Measurements from ENCODE around the gene WWP2.

DNA sequence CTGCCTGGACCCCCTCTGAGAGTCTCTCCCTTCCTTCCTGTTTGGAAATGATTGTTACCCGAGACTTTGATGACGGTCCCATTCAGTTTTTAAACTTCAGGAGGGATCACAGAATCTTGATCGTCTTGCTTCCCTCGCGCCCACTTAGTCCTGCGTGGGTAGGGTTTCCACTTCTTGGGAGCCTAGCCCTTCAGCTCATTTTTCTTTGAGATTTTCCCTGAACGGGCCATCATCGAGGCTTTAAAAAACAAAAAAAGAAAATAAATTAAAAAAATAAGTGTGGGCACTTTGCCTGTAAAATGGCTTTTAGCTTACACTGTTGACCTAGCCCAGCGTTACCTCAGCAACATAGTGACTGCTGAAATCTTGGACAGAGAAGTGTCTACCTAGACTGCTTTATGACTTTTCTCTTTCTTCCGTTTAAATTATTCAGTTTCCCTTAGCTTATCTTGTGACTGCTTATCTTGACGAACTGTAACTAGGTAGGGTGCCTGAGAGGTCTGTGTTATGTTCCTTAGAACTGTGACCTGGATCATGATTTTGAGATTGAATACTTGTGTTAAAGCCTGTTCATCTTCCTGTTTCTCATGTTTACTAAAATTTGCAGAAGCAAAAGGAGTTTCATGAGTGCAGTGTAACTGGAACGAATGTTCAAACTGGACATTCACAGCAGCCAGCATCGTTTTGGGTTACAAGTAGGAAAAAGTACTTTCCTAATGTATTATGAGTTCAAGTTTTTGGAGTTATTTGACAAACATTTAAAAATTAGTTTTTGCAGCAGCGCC lies 874 bp downstream of the WWP2 start:
- TF ChIP-seq, protein P1, sequence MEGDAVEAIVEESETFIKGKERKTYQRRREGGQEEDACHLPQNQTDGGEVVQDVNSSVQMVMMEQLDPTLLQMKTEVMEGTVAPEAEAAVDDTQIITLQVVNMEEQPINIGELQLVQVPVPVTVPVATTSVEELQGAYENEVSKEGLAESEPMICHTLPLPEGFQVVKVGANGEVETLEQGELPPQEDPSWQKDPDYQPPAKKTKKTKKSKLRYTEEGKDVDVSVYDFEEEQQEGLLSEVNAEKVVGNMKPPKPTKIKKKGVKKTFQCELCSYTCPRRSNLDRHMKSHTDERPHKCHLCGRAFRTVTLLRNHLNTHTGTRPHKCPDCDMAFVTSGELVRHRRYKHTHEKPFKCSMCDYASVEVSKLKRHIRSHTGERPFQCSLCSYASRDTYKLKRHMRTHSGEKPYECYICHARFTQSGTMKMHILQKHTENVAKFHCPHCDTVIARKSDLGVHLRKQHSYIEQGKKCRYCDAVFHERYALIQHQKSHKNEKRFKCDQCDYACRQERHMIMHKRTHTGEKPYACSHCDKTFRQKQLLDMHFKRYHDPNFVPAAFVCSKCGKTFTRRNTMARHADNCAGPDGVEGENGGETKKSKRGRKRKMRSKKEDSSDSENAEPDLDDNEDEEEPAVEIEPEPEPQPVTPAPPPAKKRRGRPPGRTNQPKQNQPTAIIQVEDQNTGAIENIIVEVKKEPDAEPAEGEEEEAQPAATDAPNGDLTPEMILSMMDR (IDR thresholded peaks at IDR 0.05; ENCODE audit: poor library complexity, severe bottlenecking): no peak
- no peak for TF ChIP-seq TAF1 (IDR thresholded peaks at IDR 0.05; ENCODE audit: low read depth)
- no peak for TF ChIP-seq POLR2AphosphoS5 (IDR thresholded peaks at IDR 0.05)
- no peak for TF ChIP-seq EZH2 (IDR thresholded peaks at IDR 0.05; ENCODE audit: borderline replicate concordance, insufficient read depth, low read length, poor library complexity, severe bottlenecking)
- TF ChIP-seq SMC3 (conservative IDR thresholded peaks at IDR 0.05; ENCODE audit: poor library complexity): no peak
- no peak for TF ChIP-seq RAD21 (conservative IDR thresholded peaks at IDR 0.05)
- no peak for TF ChIP-seq MXI1 (conservative IDR thresholded peaks at IDR 0.05; ENCODE audit: poor library complexity, severe bottlenecking)
- no peak for TF ChIP-seq EP300 (conservative IDR thresholded peaks at IDR 0.05; ENCODE audit: poor library complexity, severe bottlenecking)
